HCT116 (cell line): ENCODE measurements around the gene PIM1. TPM values are rescaled to one million over a fixed set of nuclear protein-coding genes. Genes with fewer than 3 reads are reported as not detected.

Experiments
- ATAC-seq: fragments of 200-7000 bp; cut with Tn5 transposase; 2 replicates; pipeline ENCODE4 v1.9.1; 2020; ENCODE audit warnings: mild to moderate bottlenecking, moderate library complexity
- BruUV-seq: library from RNA; stranded (reverse); fragments of 400-500 nt; replicated peaks from 2 replicates; lab custom pipeline; 2021; lab: Mats Ljungman, UMichigan
- CTCF ChIA-PET: fragments of 300-600 bp; sonication (Branson Sonifier 250); formaldehyde crosslinking; loops from one replicate; lab custom pipeline; 2021; ENCODE audit warnings: antibody characterized with exemption; lab: Charles Lee
- POLR2A ChIA-PET: fragments of 300-600, 350-600 bp; sonication (Branson Sonifier 250); formaldehyde crosslinking; loops from one replicate; lab custom pipeline; 2021; ENCODE audit warnings: antibody characterized with exemption; lab: Charles Lee
- RAD21 ChIA-PET, 2 experiments: fragments of 300-600 bp; sonication (Branson Sonifier 250); formaldehyde crosslinking; loops; one replicate each; lab custom pipeline; 2023; ENCODE audit warnings: low total read pairs in 2 of 2; ENCODE audit not compliant: uncharacterized antibody in 2 of 2, unreplicated experiment in 2 of 2, low non-redundant PET in 1 of 2; lab: Charles Lee
- DNase-seq: peaks from one replicate; pipeline ENCODE4 v3.0.0-alpha.2; 2010; ENCODE audit warnings: low read depth, low spot score
- H2AFZ ChIP-seq: fragments of 200-600 bp; shearing (Covaris generic), sonication (generic); 2 replicates; pipeline ENCODE4 v1.6.1; 2017; ENCODE audit warnings: low read depth, mixed run types, mixed read lengths, antibody characterized with exemption, low read length; ENCODE audit not compliant: poor library complexity, severe bottlenecking
- H3K27ac ChIP-seq: 2 replicates; pipeline ENCODE4 v1.5.1; 2012; ENCODE audit warnings: low read depth, low read length
- H3K27me3 ChIP-seq: fragments of 200-600 bp; sonication (generic); 2 replicates; pipeline ENCODE4 v1.6.1; 2016; ENCODE audit warnings: mixed run types, low read length, mixed read lengths; ENCODE audit not compliant: insufficient read depth
- H3K36me3 ChIP-seq, 2 experiments: fragments of 200-500 bp in 1 of 2; fragments of 200-600 bp in 1 of 2; sonication (Bioruptor generic) in 1 of 2; sonication (generic) in 1 of 2; 2 replicates each; pipeline versions ENCODE4 v1.5.1 to v1.6.1; 2014 to 2016; ENCODE audit warnings: low read length in 2 of 2, inconsistent platforms in 1 of 2, mixed read lengths in 1 of 2, mixed run types in 1 of 2; ENCODE audit not compliant: insufficient read depth in 2 of 2, control insufficient read depth in 1 of 2
- H3K4me1 ChIP-seq, 2 experiments: fragments of 200-600 bp in 1 of 2; sonication (generic) in 1 of 2; 2 replicates each; pipeline versions ENCODE4 v1.5.1 to v1.6.1; 2012 to 2017; ENCODE audit warnings: low read length in 2 of 2, inconsistent platforms in 1 of 2, mild to moderate bottlenecking in 1 of 2, mixed read lengths in 1 of 2, mixed run types in 1 of 2, moderate library complexity in 1 of 2; ENCODE audit not compliant: insufficient read depth in 2 of 2, control insufficient read depth in 1 of 2
- H3K4me2 ChIP-seq: fragments of 200-600 bp; sonication (generic); 2 replicates; pipeline ENCODE4 v1.6.1; 2017; ENCODE audit warnings: mixed run types, low read length, mixed read lengths
- H3K4me3 ChIP-seq, 2 experiments: fragments of 200-600 bp in 1 of 2; sonication (generic) in 1 of 2; replicated peaks in 1 of 2; 2 replicates each; pipeline ENCODE4 v1.5.1; 2011 to 2016; ENCODE audit warnings: low read length in 2 of 2, control low read depth in 1 of 2, low read depth in 1 of 2, mild to moderate bottlenecking in 1 of 2, mixed read lengths in 1 of 2, mixed run types in 1 of 2
- H3K79me2 ChIP-seq: fragments of 200-600 bp; sonication (generic); 2 replicates; pipeline ENCODE4 v1.6.1; 2017; ENCODE audit warnings: mild to moderate bottlenecking, mixed run types, low read length, moderate library complexity, mixed read lengths; ENCODE audit not compliant: insufficient read depth
- H3K9ac ChIP-seq: fragments of 200-600 bp; sonication (generic); 2 replicates; pipeline ENCODE4 v1.6.1; 2016; ENCODE audit warnings: low read length, mixed read lengths
- H3K9me2 ChIP-seq: fragments of 200-600 bp; sonication (generic), shearing (Covaris generic); 2 replicates; pipeline ENCODE4 v1.6.1; 2017; ENCODE audit warnings: mixed run types, mild to moderate bottlenecking, moderate library complexity; ENCODE audit not compliant: insufficient read depth
- H3K9me3 ChIP-seq, 2 experiments: fragments of 200-500 bp in 1 of 2; fragments of 200-600 bp in 1 of 2; sonication (Bioruptor generic) in 1 of 2; sonication (generic) in 1 of 2; 2 replicates each; pipeline ENCODE4 v1.6.1; 2014 to 2017; ENCODE audit warnings: low read length in 2 of 2, mixed read lengths in 2 of 2, inconsistent platforms in 1 of 2, low read depth in 1 of 2, mild to moderate bottlenecking in 1 of 2, mixed run types in 1 of 2, moderate library complexity in 1 of 2; ENCODE audit not compliant: control insufficient read depth in 1 of 2, insufficient read depth in 1 of 2
- H4K20me1 ChIP-seq: fragments of 200-600 bp; sonication (generic), shearing (Covaris generic); 2 replicates; pipeline ENCODE4 v1.6.1; 2017; ENCODE audit warnings: mixed run types, mild to moderate bottlenecking, moderate library complexity; ENCODE audit not compliant: insufficient read depth
- CBX3 ChIP-seq: IDR thresholded peaks from 2 replicates; pipeline ENCODE4 v1.6.1; 2012; ENCODE audit warnings: low read depth
- CTCF ChIP-seq, 3 experiments: fragments of 200-600 bp in 1 of 3; sonication (generic) in 1 of 3; IDR thresholded peaks in 2 of 3; conservative IDR thresholded peaks in 1 of 3; 2 replicates each; pipeline ENCODE4 v1.5.1; 2012 to 2017; ENCODE audit warnings: low read depth in 2 of 3, low read length in 2 of 3, antibody characterized with exemption in 1 of 3, borderline replicate concordance in 1 of 3, control low read depth in 1 of 3, mild to moderate bottlenecking in 1 of 3, mixed read lengths in 1 of 3, mixed run types in 1 of 3, moderate library complexity in 1 of 3; ENCODE audit not compliant: insufficient read depth in 1 of 3
- ELF1 ChIP-seq: IDR thresholded peaks from 2 replicates; pipeline ENCODE4 v1.6.1; 2012; ENCODE audit warnings: low read depth, borderline replicate concordance
- EZH2 ChIP-seq: fragments of 200-600 bp; sonication (generic); IDR thresholded peaks from 2 replicates; pipeline ENCODE4 v1.6.1; 2017; ENCODE audit warnings: antibody characterized with exemption, mixed run types
- EZH2phosphoT487 ChIP-seq: fragments of 200-600 bp; IDR thresholded peaks from 2 replicates; pipeline ENCODE4 v1.6.1; 2018; ENCODE audit warnings: antibody characterized with exemption, borderline replicate concordance
- FOSL1 ChIP-seq: IDR thresholded peaks from 2 replicates; pipeline ENCODE4 v1.6.1; 2012; ENCODE audit warnings: low read depth
- JUND ChIP-seq: IDR thresholded peaks from 2 replicates; pipeline ENCODE4 v1.6.1; 2012
- POLR2A ChIP-seq: IDR thresholded peaks from 2 replicates; pipeline ENCODE4 v1.7.0; 2011; ENCODE audit warnings: borderline replicate concordance; ENCODE audit not compliant: insufficient read depth, insufficient read length; ENCODE audit errors: extremely low read depth
- POLR2AphosphoS5 ChIP-seq: IDR thresholded peaks from 2 replicates; pipeline ENCODE4 v1.6.1; 2011; ENCODE audit warnings: mild to moderate bottlenecking, low read depth, low read length, moderate library complexity
- RAD21 ChIP-seq: IDR thresholded peaks from 2 replicates; pipeline ENCODE4 v1.6.1; 2012; ENCODE audit warnings: low read depth, mild to moderate bottlenecking
- REST ChIP-seq: IDR thresholded peaks from 2 replicates; pipeline ENCODE4 v1.6.1; 2012; ENCODE audit warnings: low read depth
- SIN3A ChIP-seq: IDR thresholded peaks from 2 replicates; pipeline ENCODE4 v1.6.1; 2012; ENCODE audit warnings: low read depth
- SP1 ChIP-seq: IDR thresholded peaks from 2 replicates; pipeline ENCODE4 v1.6.1; 2012; ENCODE audit warnings: low read depth
- TCF7L2 ChIP-seq: IDR thresholded peaks from 2 replicates; pipeline ENCODE4 v1.7.0; 2011; ENCODE audit warnings: borderline replicate concordance, inconsistent platforms; ENCODE audit not compliant: insufficient read depth, insufficient read length; ENCODE audit errors: extremely low read depth
- YY1 ChIP-seq: IDR thresholded peaks from 2 replicates; pipeline ENCODE4 v1.6.1; 2011; ENCODE audit warnings: low read length, low read depth, moderate library complexity, mild to moderate bottlenecking; ENCODE audit not compliant: insufficient replicate concordance; ENCODE audit errors: extremely low read depth
- ZFX ChIP-seq: fragments of 450-650 bp; IDR thresholded peaks from 2 replicates; pipeline ENCODE4 v1.6.1; 2017
- ZNF274 ChIP-seq: fragments of 200-500 bp; sonication (Bioruptor generic); IDR thresholded peaks from 2 replicates; pipeline ENCODE4 v1.6.1; 2014; ENCODE audit warnings: mild to moderate bottlenecking, low read depth, low read length, inconsistent platforms
- intact Hi-C: fragments of 100-400 bp; cut with micrococcal nuclease; formaldehyde crosslinking; loops from 2 replicates; pipeline ENCODE4 v1.10.0; 2022
- total RNA-seq: library from RNA; stranded (reverse); gene quantifications from one replicate; pipeline ENCODE4 v1.2.1, GENCODE V29; 2021; ENCODE audit not compliant: unreplicated experiment
- TF ChIP-seq, protein P1 (sequence below): IDR thresholded peaks from 2 replicates; pipeline ENCODE4 v1.6.1; 2011; ENCODE audit warnings: mild to moderate bottlenecking, low read length, moderate library complexity; ENCODE audit not compliant: insufficient replicate concordance; ENCODE audit errors: extremely low read depth

The PIM1 gene
- total RNA-seq, 1 experiment from 2014 or later: 26.2 TPM

DNA sequence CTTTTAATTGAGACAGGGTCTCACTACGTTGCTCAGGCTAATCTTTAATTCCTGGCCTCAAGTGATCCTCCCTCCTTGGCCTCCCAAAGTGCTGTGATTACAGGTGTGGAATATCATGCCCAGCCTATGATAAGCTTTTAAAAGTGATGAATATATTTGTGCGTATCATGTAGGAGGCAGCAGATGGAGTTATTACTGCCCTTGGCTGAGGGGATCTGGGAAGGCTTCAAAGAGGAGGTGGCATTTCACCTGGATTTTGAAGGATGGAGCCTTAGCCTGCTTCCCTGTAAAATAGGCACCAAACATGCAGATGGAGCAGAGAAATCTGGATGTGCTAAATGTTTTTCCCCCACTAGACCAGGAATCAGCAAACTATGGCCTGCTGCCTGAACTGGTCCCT is 10.1 kb downstream of the PIM1 start:
- Histone ChIP-seq H3K9me2 (no peaks in the 10 kb centered on the region), H3K36me3 (0 out of 4 replicates have a peak, but pooled peaks cover 0 to 2% of the 10 kb centered on the region in 2 experiments), H4K20me1 (no peaks in the 10 kb centered on the region), H3K79me2 (no peaks in the 10 kb centered on the region), H3K27ac (no peak overlapping the region), H2AFZ (no peak overlapping the region), H3K27me3 (no peaks in the 10 kb centered on the region), H3K9me3 (no peaks in the 10 kb centered on the region), H3K4me3 (no peak overlapping the region), H3K4me2 (no peak overlapping the region), H3K9ac (no peak overlapping the region), H3K4me1 (no peaks in the 10 kb centered on the region)
- POLR2A ChIA-PET: no interaction called here
- RAD21 ChIA-PET: no interaction called here
- BruUV-seq: no TSS peak
- intact Hi-C loops: no loop called here
- TF ChIP-seq TCF7L2: no peak
- TF ChIP-seq REST: no peak
- no peak for TF ChIP-seq CBX3
- TF ChIP-seq ELF1: no peak
- no peak for TF ChIP-seq POLR2A
- no peak for TF ChIP-seq YY1
- no peak for TF ChIP-seq EZH2phosphoT487
- no peak for TF ChIP-seq SP1
- TF ChIP-seq RAD21: no peak
- TF ChIP-seq JUND: no peak
- TF ChIP-seq POLR2AphosphoS5: no peak
- TF ChIP-seq CTCF (IDR thresholded peaks at IDR 0.05 in 2 of 3, conservative IDR thresholded peaks at IDR 0.05 in 1 of 3; ENCODE audit: borderline replicate concordance in 1 of 3, insufficient read depth in 1 of 3, low read depth in 2 of 3, low read length in 2 of 3): no peak
- no peak for TF ChIP-seq FOSL1
- TF ChIP-seq ZNF274: no peak
- TF ChIP-seq SIN3A: no peak
- TF ChIP-seq ZFX: no peak
- TF ChIP-seq, protein P1, sequence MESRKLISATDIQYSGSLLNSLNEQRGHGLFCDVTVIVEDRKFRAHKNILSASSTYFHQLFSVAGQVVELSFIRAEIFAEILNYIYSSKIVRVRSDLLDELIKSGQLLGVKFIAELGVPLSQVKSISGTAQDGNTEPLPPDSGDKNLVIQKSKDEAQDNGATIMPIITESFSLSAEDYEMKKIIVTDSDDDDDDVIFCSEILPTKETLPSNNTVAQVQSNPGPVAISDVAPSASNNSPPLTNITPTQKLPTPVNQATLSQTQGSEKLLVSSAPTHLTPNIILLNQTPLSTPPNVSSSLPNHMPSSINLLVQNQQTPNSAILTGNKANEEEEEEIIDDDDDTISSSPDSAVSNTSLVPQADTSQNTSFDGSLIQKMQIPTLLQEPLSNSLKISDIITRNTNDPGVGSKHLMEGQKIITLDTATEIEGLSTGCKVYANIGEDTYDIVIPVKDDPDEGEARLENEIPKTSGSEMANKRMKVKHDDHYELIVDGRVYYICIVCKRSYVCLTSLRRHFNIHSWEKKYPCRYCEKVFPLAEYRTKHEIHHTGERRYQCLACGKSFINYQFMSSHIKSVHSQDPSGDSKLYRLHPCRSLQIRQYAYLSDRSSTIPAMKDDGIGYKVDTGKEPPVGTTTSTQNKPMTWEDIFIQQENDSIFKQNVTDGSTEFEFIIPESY: no peak
- no peak for TF ChIP-seq EZH2
- ATAC-seq: no peak
- CTCF ChIA-PET: no interaction called here
- no peak for DNase-seq
